ENCODE measurements around the gene IL1RAPL2.

The IL1RAPL2 gene

GRCh38 chrX:105527759-105528158, 961.8 kb downstream of the IL1RAPL2 start:
- TF ChIP-seq TEAD4 (IDR thresholded peaks at IDR 0.05) (no peak), ZBTB7A (IDR thresholded peaks at IDR 0.05; ENCODE audit: low read depth) (no peak)

DNA sequence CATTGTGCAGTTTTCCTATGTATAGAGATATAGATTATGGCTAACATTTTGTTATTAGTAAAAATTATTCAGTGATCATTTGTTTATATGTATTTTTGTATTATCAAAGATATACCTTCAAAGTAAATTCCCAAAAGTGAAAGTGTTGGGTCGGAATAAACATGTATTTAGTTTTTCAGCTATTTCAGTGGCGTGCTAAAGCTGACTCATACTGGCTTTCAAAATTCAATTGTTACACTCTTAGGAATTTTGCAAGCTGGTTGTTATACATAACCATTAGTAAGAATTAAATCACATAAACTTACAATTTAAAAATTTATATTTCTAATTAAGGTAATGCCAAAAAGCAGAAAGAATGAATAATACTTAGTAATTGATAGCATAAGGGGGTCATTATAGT, 968.0 kb downstream of the IL1RAPL2 start:
- TF ChIP-seq, protein P1, sequence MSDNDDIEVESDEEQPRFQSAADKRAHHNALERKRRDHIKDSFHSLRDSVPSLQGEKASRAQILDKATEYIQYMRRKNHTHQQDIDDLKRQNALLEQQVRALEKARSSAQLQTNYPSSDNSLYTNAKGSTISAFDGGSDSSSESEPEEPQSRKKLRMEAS (IDR thresholded peaks at IDR 0.05): no peak
- TF ChIP-seq, protein P2, sequence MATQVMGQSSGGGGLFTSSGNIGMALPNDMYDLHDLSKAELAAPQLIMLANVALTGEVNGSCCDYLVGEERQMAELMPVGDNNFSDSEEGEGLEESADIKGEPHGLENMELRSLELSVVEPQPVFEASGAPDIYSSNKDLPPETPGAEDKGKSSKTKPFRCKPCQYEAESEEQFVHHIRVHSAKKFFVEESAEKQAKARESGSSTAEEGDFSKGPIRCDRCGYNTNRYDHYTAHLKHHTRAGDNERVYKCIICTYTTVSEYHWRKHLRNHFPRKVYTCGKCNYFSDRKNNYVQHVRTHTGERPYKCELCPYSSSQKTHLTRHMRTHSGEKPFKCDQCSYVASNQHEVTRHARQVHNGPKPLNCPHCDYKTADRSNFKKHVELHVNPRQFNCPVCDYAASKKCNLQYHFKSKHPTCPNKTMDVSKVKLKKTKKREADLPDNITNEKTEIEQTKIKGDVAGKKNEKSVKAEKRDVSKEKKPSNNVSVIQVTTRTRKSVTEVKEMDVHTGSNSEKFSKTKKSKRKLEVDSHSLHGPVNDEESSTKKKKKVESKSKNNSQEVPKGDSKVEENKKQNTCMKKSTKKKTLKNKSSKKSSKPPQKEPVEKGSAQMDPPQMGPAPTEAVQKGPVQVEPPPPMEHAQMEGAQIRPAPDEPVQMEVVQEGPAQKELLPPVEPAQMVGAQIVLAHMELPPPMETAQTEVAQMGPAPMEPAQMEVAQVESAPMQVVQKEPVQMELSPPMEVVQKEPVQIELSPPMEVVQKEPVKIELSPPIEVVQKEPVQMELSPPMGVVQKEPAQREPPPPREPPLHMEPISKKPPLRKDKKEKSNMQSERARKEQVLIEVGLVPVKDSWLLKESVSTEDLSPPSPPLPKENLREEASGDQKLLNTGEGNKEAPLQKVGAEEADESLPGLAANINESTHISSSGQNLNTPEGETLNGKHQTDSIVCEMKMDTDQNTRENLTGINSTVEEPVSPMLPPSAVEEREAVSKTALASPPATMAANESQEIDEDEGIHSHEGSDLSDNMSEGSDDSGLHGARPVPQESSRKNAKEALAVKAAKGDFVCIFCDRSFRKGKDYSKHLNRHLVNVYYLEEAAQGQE (IDR thresholded peaks at IDR 0.05; ENCODE audit: low read depth): no peak
- TF ChIP-seq YY1 (IDR thresholded peaks at IDR 0.05; ENCODE audit: low read depth) (no peak), TAF1 (IDR thresholded peaks at IDR 0.05; ENCODE audit: low read depth) (no peak)

DNA sequence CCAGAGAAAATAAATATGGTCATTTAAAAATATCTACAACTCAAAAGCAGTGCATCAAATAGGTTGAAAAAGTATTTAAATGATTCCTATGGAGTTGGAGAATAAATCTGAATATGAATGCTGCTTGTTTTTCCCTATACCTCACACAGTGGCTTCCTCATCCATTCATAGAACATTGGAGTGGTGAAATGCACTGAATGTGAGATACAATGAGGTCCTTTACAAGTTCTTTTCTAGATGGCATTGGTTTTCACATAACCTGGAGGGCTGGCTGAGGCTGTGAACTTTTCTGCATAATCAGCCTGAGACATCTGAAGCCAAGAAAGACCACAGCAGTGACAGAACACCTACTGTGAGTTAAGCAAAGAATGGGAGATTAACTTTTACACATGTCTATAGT, 977.3 kb downstream of the IL1RAPL2 start:
- TF ChIP-seq CEBPB (IDR thresholded peaks at IDR 0.05): no peak

DNA sequence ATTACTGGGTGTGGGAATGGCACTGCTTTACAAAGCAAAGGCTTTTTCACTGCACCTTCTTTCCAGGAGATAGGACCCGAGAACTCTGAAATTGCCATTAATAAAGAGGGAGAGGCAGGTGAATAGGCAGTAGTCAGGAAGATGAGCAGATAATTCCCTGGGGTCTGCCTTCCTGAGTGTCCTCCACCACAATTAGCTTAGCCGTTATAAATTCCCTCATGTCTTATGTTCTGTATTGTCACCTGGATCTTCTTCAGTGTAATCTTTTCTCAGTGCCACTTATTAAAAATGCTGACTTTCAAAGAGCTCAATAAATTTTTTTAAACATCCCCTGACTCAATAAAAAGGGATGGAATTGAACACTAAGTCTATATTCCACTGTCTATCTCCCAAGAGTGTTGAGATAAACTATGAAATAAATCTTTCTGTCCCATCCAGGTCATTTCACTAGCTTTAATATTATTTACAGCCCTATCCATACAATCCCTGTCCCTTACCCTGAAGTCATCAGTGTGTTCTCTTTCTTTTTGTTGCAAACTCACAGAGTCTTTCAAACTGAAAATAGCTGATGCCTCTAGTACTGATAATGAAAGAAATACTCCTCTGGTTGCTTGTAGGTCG, 984.2 kb downstream of the IL1RAPL2 start:
- TF ChIP-seq NFIC (IDR thresholded peaks at IDR 0.05) (no peak), TAF1 (IDR thresholded peaks at IDR 0.05; ENCODE audit: low read depth) (no peak), EGR1 (IDR thresholded peaks at IDR 0.05) (no peak), CEBPB (IDR thresholded peaks at IDR 0.05) (no peak), TCF12 (IDR thresholded peaks at IDR 0.05; ENCODE audit: low read depth) (no peak), EP300 (IDR thresholded peaks at IDR 0.05; ENCODE audit: borderline replicate concordance) (no peak), FOXM1 (IDR thresholded peaks at IDR 0.05; ENCODE audit: borderline replicate concordance, low read depth) (no peak), ZBTB7A (IDR thresholded peaks at IDR 0.05; ENCODE audit: low read depth) (no peak), CREB1 (IDR thresholded peaks at IDR 0.05; ENCODE audit: low read depth) (no peak)
- TF ChIP-seq, protein P1 (IDR thresholded peaks at IDR 0.05): no peak
- TF ChIP-seq, protein P2 (IDR thresholded peaks at IDR 0.05; ENCODE audit: low read depth): no peak
- TF ChIP-seq, protein P3, sequence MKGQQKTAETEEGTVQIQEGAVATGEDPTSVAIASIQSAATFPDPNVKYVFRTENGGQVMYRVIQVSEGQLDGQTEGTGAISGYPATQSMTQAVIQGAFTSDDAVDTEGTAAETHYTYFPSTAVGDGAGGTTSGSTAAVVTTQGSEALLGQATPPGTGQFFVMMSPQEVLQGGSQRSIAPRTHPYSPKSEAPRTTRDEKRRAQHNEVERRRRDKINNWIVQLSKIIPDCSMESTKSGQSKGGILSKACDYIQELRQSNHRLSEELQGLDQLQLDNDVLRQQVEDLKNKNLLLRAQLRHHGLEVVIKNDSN (IDR thresholded peaks at IDR 0.05): no peak

- TF ChIP-seq EGR1 (IDR thresholded peaks at IDR 0.05) (no peak), CEBPB (IDR thresholded peaks at IDR 0.05) (no peak), ZBTB7A (IDR thresholded peaks at IDR 0.05; ENCODE audit: low read depth) (no peak), TEAD4 (IDR thresholded peaks at IDR 0.05) (no peak), RAD21 (IDR thresholded peaks at IDR 0.05; ENCODE audit: low read depth) (no peak), TCF12 (IDR thresholded peaks at IDR 0.05; ENCODE audit: low read depth) (no peak), CREB1 (IDR thresholded peaks at IDR 0.05; ENCODE audit: low read depth) (no peak), EP300 (IDR thresholded peaks at IDR 0.05; ENCODE audit: borderline replicate concordance) (no peak), TAF1 (IDR thresholded peaks at IDR 0.05; ENCODE audit: low read depth) (no peak)
- TF ChIP-seq, protein P3 (IDR thresholded peaks at IDR 0.05): no peak
- TF ChIP-seq, protein P2 (IDR thresholded peaks at IDR 0.05; ENCODE audit: low read depth): no peak
- TF ChIP-seq, protein P1 (IDR thresholded peaks at IDR 0.05): no peak
Measured at GRCh38 chrX:105552395-105552794, 986.4 kb downstream of the IL1RAPL2 start.
